BE2C (cell line): Measurements from ENCODE around the gene FAF1.

Source experiments
- DNase-seq: peaks from one replicate; pipeline ENCODE4 v3.0.0-alpha.2; 2020
- H3K27me3 ChIP-seq: fragments of 250-450 bp; sonication (Bioruptor Pico); 2 replicates; pipeline ENCODE4 v1.5.1; 2020; ENCODE audit warnings: mild to moderate bottlenecking
- H3K36me3 ChIP-seq: fragments of 250-450 bp; sonication (Bioruptor Pico); 2 replicates; pipeline ENCODE4 v1.5.1; 2020; ENCODE audit warnings: mild to moderate bottlenecking
- H3K4me1 ChIP-seq: fragments of 250-450 bp; sonication (Bioruptor Pico); 2 replicates; pipeline ENCODE4 v1.5.1; 2020
- H3K4me3 ChIP-seq: 2 replicates; pipeline ENCODE4 v1.5.1; 2011; ENCODE audit warnings: low read depth, low read length
- H3K9me3 ChIP-seq: fragments of 250-450 bp; sonication (Bioruptor Pico); 2 replicates; pipeline ENCODE4 v1.5.1; 2020
- TF ChIP-seq, protein P1 (sequence below): IDR thresholded peaks from 2 replicates; pipeline ENCODE4 v1.5.1; 2012; ENCODE audit warnings: mild to moderate bottlenecking, low read depth, low read length

Gene FAF1

GRCh38 chr1:50559421-50559820 lies 400.6 kb downstream of the FAF1 start:
- Histone ChIP-seq H3K4me3 (no peak overlapping the region), H3K4me1 (no peaks in the 10 kb centered on the region), H3K9me3 (no peaks in the 10 kb centered on the region), H3K36me3 (no peaks in the 10 kb centered on the region), H3K27me3 (no peaks in the 10 kb centered on the region)
- no peak for DNase-seq
- TF ChIP-seq, protein P1, sequence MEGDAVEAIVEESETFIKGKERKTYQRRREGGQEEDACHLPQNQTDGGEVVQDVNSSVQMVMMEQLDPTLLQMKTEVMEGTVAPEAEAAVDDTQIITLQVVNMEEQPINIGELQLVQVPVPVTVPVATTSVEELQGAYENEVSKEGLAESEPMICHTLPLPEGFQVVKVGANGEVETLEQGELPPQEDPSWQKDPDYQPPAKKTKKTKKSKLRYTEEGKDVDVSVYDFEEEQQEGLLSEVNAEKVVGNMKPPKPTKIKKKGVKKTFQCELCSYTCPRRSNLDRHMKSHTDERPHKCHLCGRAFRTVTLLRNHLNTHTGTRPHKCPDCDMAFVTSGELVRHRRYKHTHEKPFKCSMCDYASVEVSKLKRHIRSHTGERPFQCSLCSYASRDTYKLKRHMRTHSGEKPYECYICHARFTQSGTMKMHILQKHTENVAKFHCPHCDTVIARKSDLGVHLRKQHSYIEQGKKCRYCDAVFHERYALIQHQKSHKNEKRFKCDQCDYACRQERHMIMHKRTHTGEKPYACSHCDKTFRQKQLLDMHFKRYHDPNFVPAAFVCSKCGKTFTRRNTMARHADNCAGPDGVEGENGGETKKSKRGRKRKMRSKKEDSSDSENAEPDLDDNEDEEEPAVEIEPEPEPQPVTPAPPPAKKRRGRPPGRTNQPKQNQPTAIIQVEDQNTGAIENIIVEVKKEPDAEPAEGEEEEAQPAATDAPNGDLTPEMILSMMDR = no peak

DNA sequence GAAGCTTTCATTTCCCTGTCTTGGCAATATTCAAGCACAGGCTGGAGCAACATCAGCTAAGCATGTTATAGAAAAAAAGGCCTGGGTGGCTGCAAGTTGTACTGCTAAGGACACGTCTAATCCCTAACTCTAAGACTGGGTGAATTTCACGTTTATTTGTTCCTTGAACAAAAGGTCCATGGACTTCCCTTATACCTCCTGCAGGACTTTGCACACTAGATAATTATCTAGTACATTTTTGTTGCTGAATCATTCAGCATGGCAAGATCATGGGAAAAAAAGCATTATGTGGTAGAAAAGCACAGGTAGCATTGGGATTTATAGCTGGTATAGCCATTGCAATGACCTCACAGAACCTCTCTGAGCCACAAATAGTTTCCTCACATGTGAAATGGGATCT lies 406.1 kb downstream of the FAF1 start:
- H3K27me3 ChIP-seq = no peaks in the 10 kb centered on the region
- H3K36me3 ChIP-seq = no peaks in the 10 kb centered on the region
- no peaks in the 10 kb centered on the region for H3K4me1 ChIP-seq
- DNase-seq = no peak
- H3K4me3 ChIP-seq = no peak overlapping the region
- TF ChIP-seq, protein P1 = no peak
- H3K9me3 ChIP-seq = no peaks in the 10 kb centered on the region

- TF ChIP-seq, protein P1 = no peak
- no peaks in the 10 kb centered on the region for H3K36me3 ChIP-seq
- no peaks in the 10 kb centered on the region for H3K4me1 ChIP-seq
- H3K9me3 ChIP-seq = no peaks in the 10 kb centered on the region
- no peak overlapping the region for H3K4me3 ChIP-seq
- H3K27me3 ChIP-seq = no peaks in the 10 kb centered on the region
- DNase-seq = no peak
Measured at GRCh38 chr1:50548243-50548642, 411.8 kb downstream of the FAF1 start.

DNA sequence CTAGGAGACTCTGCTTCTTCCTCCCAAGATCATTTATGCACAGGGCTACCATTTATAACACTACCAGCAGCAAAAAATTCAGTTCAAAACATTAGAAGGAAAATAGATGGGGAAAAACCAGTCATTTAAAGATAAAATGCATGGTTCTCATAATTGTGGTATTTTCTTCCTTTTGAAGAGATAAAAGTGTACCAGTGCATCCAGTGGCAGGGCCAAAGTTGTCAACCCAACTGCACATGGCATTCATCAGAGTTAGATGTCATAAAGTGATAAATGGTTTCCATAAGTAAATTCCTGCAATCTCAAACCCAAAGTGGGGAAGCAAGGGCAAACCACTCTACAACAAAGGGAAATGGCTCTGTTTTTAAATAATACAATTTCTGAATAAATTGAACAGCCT lies 417.7 kb downstream of the FAF1 start:
- DNase-seq = no peak
- Histone ChIP-seq H3K9me3 (no peaks in the 10 kb centered on the region), H3K4me3 (no peak overlapping the region), H3K27me3 (no peaks in the 10 kb centered on the region), H3K36me3 (no peaks in the 10 kb centered on the region), H3K4me1 (no peaks in the 10 kb centered on the region)
- TF ChIP-seq, protein P1 = no peak

DNA sequence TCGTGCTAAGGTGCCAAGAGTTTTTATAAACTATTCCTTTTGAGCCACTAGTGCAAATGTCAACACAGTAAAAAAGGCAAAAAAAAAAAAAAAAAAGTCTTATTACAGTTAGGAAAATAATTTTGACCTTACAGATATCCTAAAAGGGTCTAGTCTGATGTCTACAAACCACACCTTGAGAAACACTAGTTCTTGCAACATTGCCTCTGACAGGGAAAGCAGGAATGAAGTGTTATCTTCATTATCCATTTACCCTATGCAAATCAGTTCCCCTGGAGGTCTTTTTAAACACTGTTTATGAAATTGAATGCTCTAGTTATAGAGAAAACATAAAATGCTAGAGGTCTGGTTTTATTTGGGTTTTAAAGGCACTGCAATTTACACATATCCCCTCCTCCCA lies 421.6 kb downstream of the FAF1 start:
- TF ChIP-seq, protein P1 = no peak

GRCh38 chr1:50531601-50532000 lies 428.5 kb downstream of the FAF1 start:
- no peaks in the 10 kb centered on the region for H3K27me3 ChIP-seq

More for the DNA sequence above, 421.6 kb downstream of the FAF1 start:
- Histone ChIP-seq H3K27me3 (no peaks in the 10 kb centered on the region), H3K4me1 (no peaks in the 10 kb centered on the region), H3K9me3 (no peaks in the 10 kb centered on the region), H3K36me3 (no peaks in the 10 kb centered on the region), H3K4me3 (no peak overlapping the region)
- no peak for DNase-seq

More at GRCh38 chr1:50531601-50532000, 428.5 kb downstream of the FAF1 start:
- no peaks in the 10 kb centered on the region for H3K36me3 ChIP-seq
- H3K9me3 ChIP-seq = no peaks in the 10 kb centered on the region
- TF ChIP-seq, protein P1 = no peak
- no peak for DNase-seq
- H3K4me1 ChIP-seq = no peaks in the 10 kb centered on the region
- H3K4me3 ChIP-seq = no peak overlapping the region
